Esophagus muscularis mucosa (tissue), 3 donors: ENCODE data around the gene FHOD1.

Experiments
- CTCF ChIP-seq, 3 experiments: fragments of 200-600 bp in 2 of 3; fragments of 450-650 bp in 1 of 3; sonication (generic) in 2 of 3; IDR thresholded peaks; one replicate each; pipeline ENCODE4 v1.5.1; 2017 to 2019; ENCODE audit warnings: antibody characterized with exemption in 3 of 3, mild to moderate bottlenecking in 2 of 3, moderate library complexity in 1 of 3
- POLR2A ChIP-seq: fragments of 450-650 bp; IDR thresholded peaks from one replicate; pipeline ENCODE4 v1.6.1; 2017; ENCODE audit warnings: antibody characterized with exemption, moderate library complexity, mild to moderate bottlenecking, low read depth
- POLR2AphosphoS5 ChIP-seq, 2 donors: sonication (generic); formaldehyde crosslinking; IDR thresholded peaks; one replicate each; pipeline ENCODE4 v1.6.1; 2017; ENCODE audit warnings: antibody characterized with exemption in 2 of 2

DNA sequence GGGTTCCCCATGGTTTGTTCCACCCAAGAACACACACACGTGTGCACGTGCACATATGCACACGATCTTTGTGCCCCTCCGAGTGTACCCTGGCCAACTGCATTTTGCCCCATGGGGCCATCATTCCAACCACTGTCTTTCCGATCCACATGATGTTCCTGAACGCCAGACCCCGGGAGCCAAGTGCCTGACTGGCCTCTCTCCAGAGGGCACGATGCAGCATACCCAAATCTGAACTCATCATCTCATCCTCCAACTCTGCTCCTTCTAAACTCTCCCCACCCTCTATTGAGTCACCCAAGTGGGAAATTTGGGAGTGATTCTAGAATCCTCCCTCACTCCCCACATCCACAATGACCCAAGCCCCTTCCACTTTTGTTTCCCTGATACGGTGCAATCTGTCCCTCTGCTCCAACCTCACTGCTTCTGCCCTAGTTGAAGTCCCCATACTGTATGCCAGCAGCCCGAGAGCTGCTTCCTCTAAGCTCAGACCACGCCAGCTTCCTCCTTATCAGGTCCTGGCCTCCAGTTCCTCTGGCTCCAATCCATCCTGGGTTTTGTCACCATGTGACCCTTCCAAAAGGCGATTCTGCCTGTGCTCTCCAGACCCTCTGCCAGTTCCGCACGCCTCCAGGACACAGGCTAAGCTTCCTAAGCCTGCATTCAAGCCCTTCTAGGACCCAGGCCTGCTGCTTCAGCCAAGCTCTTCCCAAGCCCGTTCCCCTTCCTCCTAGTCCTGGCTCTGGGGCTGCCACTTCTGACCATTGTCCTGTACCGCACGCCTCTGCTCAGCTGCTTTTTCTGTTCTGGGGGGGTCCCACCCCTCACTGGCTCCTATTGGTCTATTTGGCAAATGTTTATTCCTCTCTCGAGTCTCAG is 30.4 kb downstream of the FHOD1 start:
- no peak for TF ChIP-seq CTCF (IDR thresholded peaks at IDR 0.05)
- TF ChIP-seq POLR2A: no peak
- TF ChIP-seq POLR2AphosphoS5 (IDR thresholded peaks at IDR 0.05): peak in 1 of 2 donors; percentile 30
